NCI-H774 (cell line): ENCODE data around the gene EZR.

Source experiments
- DNase-seq: peaks from one replicate; lab custom pipeline; 2025; lab: John Stamatoyannopoulos, UW

Gene EZR

GRCh38 chr6:158760618-158761250 lies 58.4 kb downstream of the EZR start:
- no peak for DNase-seq

GRCh38 chr6:158759966-158760617 lies 59.1 kb downstream of the EZR start:
- no peak for DNase-seq

GRCh38 chr6:158758941-158759479 lies 60.2 kb downstream of the EZR start:
- DNase-seq = peak; percentile 63

GRCh38 chr6:158758451-158758860 lies 60.7 kb downstream of the EZR start:
- DNase-seq = peak; percentile 67

- DNase-seq = no peak
Observed at GRCh38 chr6:158757753-158758090, 61.4 kb downstream of the EZR start.

- no peak for DNase-seq
Observed at GRCh38 chr6:158756977-158757752, 62.0 kb downstream of the EZR start.

GRCh38 chr6:158756126-158756525 lies 63.0 kb downstream of the EZR start:
- no peak for DNase-seq

- no peak for DNase-seq
Observed at GRCh38 chr6:158755636-158756035, 63.5 kb downstream of the EZR start.

GRCh38 chr6:158754738-158755137 lies 64.4 kb downstream of the EZR start:
- DNase-seq = no peak

- DNase-seq = no peak
Observed at GRCh38 chr6:158753811-158754210, 65.4 kb downstream of the EZR start.

- DNase-seq = peak; percentile 64
Observed at GRCh38 chr6:158752613-158753012, 66.6 kb downstream of the EZR start.

GRCh38 chr6:158751921-158752320 lies 67.2 kb downstream of the EZR start:
- DNase-seq = no peak

GRCh38 chr6:158751224-158751623 lies 67.9 kb downstream of the EZR start:
- DNase-seq = no peak

GRCh38 chr6:158744986-158745430 lies 74.2 kb downstream of the EZR start:
- DNase-seq = no peak

- DNase-seq = no peak
Observed at GRCh38 chr6:158743033-158743651, 76.0 kb downstream of the EZR start.

GRCh38 chr6:158739673-158740072 lies 79.5 kb downstream of the EZR start:
- DNase-seq = no peak

- no peak for DNase-seq
Observed at GRCh38 chr6:158737710-158738615, 81.2 kb downstream of the EZR start.

GRCh38 chr6:158737082-158737709 lies 82.0 kb downstream of the EZR start:
- no peak for DNase-seq

GRCh38 chr6:158735009-158735408 lies 84.2 kb downstream of the EZR start:
- DNase-seq = no peak

GRCh38 chr6:158730541-158730907 lies 88.6 kb downstream of the EZR start:
- DNase-seq = no peak
